ENCODE measurements around the gene CCR3.

CCR3 gene

GRCh38 chr3:46299608-46300460, 57.6 kb downstream of the CCR3 start:
- peak; percentile 33 for DNase-seq

GRCh38 chr3:46300461-46300789, 58.2 kb downstream of the CCR3 start:
- no peak for DNase-seq

- DNase-seq: no peak
Observed at GRCh38 chr3:46301122-46301835, 59.0 kb downstream of the CCR3 start.

GRCh38 chr3:46303240-46303639, 61.0 kb downstream of the CCR3 start:
- no peak for DNase-seq

- no peak for DNase-seq
Observed at GRCh38 chr3:46304739-46305138, 62.5 kb downstream of the CCR3 start.

GRCh38 chr3:46312991-46313390, 70.7 kb downstream of the CCR3 start:
- peak; percentile 32 for DNase-seq

GRCh38 chr3:46314517-46314916, 72.3 kb downstream of the CCR3 start:
- no peak for DNase-seq

- no peak for DNase-seq
Observed at GRCh38 chr3:46316206-46316605, 73.9 kb downstream of the CCR3 start.

All from CD4-positive, alpha-beta T cell treated with Interferon gamma for 1 hour (primary cell).